ENCODE results near the gene P2RX3. TPM values are rescaled to one million over a fixed set of nuclear protein-coding genes. Genes with fewer than 3 reads are reported as not detected.
"Not testable (repeated sequence)": the region's sequence is repeated elsewhere in the genome, so short reads cannot be mapped to it uniquely, and the experiment has no call there.

P2RX3 gene
- total RNA-seq, 1 experiment from 2014 or later: 0.15 TPM

GRCh38 chr11:57336111-57336666, 2.0 kb upstream of the P2RX3 start:
- H2BK120ac ChIP-seq (ENCODE audit: low read depth, low read length, poor library complexity, severe bottlenecking): no peak overlapping the region
- no CpG with 5 or more reads among the region's 12 CpGs for WGBS (ENCODE audit: extremely low coverage, insufficient read length, low lambda C conversion rate)
- peak overlapping the region; percentile 24 for H2AFZ ChIP-seq (ENCODE audit: low read length)
- no peaks in the 10 kb centered on the region for H3K27me3 ChIP-seq (ENCODE audit: insufficient read depth, low read length)
- Mint-ChIP-seq H3K27ac (peak overlapping the region; percentile 96 to 98 (median 98)), H3K27me3 (ENCODE audit: low read depth) (peaks cover 21% of the 10 kb centered on the region), H3K9me3 (no peaks in the 10 kb centered on the region), H3K4me1 (peaks cover 44 to 50% of the 10 kb centered on the region in 2 experiments), H3K4me3 (peak overlapping the region; percentile 93 to 94), H3K36me3 (ENCODE audit: insufficient read depth in 1 of 3, low read depth in 3 of 3) (peaks cover 24 to 39% (median 37%) of the 10 kb centered on the region in 3 experiments)
- H3K4ac ChIP-seq (ENCODE audit: low read depth, low read length): no peak overlapping the region
- H3K9ac ChIP-seq (ENCODE audit: extremely low read depth, insufficient read length, low read length): peak overlapping the region; percentile 64
- H3K14ac ChIP-seq (ENCODE audit: insufficient read depth, low read length): peak overlapping the region; percentile 28
- no peak overlapping the region for H3K23ac ChIP-seq (ENCODE audit: insufficient read length, low read depth, low read length)
- no peak overlapping the region for H4K91ac ChIP-seq (ENCODE audit: insufficient read length, low read depth, low read length)
- TF ChIP-seq, protein P1, sequence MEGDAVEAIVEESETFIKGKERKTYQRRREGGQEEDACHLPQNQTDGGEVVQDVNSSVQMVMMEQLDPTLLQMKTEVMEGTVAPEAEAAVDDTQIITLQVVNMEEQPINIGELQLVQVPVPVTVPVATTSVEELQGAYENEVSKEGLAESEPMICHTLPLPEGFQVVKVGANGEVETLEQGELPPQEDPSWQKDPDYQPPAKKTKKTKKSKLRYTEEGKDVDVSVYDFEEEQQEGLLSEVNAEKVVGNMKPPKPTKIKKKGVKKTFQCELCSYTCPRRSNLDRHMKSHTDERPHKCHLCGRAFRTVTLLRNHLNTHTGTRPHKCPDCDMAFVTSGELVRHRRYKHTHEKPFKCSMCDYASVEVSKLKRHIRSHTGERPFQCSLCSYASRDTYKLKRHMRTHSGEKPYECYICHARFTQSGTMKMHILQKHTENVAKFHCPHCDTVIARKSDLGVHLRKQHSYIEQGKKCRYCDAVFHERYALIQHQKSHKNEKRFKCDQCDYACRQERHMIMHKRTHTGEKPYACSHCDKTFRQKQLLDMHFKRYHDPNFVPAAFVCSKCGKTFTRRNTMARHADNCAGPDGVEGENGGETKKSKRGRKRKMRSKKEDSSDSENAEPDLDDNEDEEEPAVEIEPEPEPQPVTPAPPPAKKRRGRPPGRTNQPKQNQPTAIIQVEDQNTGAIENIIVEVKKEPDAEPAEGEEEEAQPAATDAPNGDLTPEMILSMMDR (conservative IDR thresholded peaks at IDR 0.05): no peak
- H2BK5ac ChIP-seq (ENCODE audit: insufficient read length, low read length): no peak overlapping the region
- H3K4me1 ChIP-seq (ENCODE audit: insufficient read depth, low read length): peaks cover 5% of the 10 kb centered on the region; the same call in 1 of the 2 replicates
- H2BK15ac ChIP-seq (ENCODE audit: low read depth, low read length): no peak overlapping the region
- H3K79me1 ChIP-seq (ENCODE audit: insufficient read depth, low read depth, low read length, poor library complexity, severe bottlenecking): peaks cover 7% of the 10 kb centered on the region
- H3T11ph ChIP-seq (ENCODE audit: low read length): no peak overlapping the region
- H3K27ac ChIP-seq (ENCODE audit: insufficient read length, low read depth, low read length): no peak overlapping the region
- H3K56ac ChIP-seq (ENCODE audit: insufficient read length, low read depth, low read length): no peak overlapping the region
- H3K9me3 ChIP-seq (ENCODE audit: control insufficient read depth, low read depth, low read length): no peaks in the 10 kb centered on the region
- H3K4me2 ChIP-seq (ENCODE audit: insufficient read depth, insufficient read length, low read length): peak overlapping the region; percentile 59
- H2AK5ac ChIP-seq (ENCODE audit: insufficient read length, low read length): no peak overlapping the region
- no peak overlapping the region for H4K5ac ChIP-seq (ENCODE audit: insufficient read length, low read depth, low read length)
- H3K18ac ChIP-seq (ENCODE audit: insufficient read length, low read depth, low read length): no peak overlapping the region
- no peak overlapping the region for H2BK12ac ChIP-seq (ENCODE audit: insufficient read length, low read depth, low read length)
- peaks cover 6% of the 10 kb centered on the region for H3K23me2 ChIP-seq (ENCODE audit: insufficient read length, low read depth, low read length, poor library complexity, severe bottlenecking)
- H4K20me1 ChIP-seq (ENCODE audit: control insufficient read depth, insufficient read depth, insufficient read length): no peaks in the 10 kb centered on the region
- peaks cover 10% of the 10 kb centered on the region; the same call in 1 of the 2 replicates for H3K79me2 ChIP-seq (ENCODE audit: insufficient read depth, low read length)
- H4K8ac ChIP-seq (replicated peaks; ENCODE audit: insufficient read length, low read depth, low read length): peak overlapping the region; percentile 9
- no peak overlapping the region for H2BK20ac ChIP-seq (ENCODE audit: low read depth, low read length, poor library complexity, severe bottlenecking)
- DNase-seq: no peak

GRCh38 chr11:57336856-57337255, 1.3 kb upstream of the P2RX3 start:
- not testable (repeated sequence) for H3K56ac ChIP-seq (ENCODE audit: insufficient read length, low read depth, low read length); H2AFZ ChIP-seq (ENCODE audit: low read length); H3K14ac ChIP-seq (ENCODE audit: insufficient read depth, low read length); H4K5ac ChIP-seq (ENCODE audit: insufficient read length, low read depth, low read length); H3K23me2 ChIP-seq (ENCODE audit: insufficient read length, low read depth, low read length, poor library complexity, severe bottlenecking); H3K4me1 ChIP-seq (ENCODE audit: insufficient read depth, low read length); H3K27me3 ChIP-seq (ENCODE audit: insufficient read depth, low read length); H3T11ph ChIP-seq (ENCODE audit: low read length); H3K9ac ChIP-seq (ENCODE audit: extremely low read depth, insufficient read length, low read length); H2BK15ac ChIP-seq (ENCODE audit: low read depth, low read length); H2BK20ac ChIP-seq (ENCODE audit: low read depth, low read length, poor library complexity, severe bottlenecking); H3K27ac ChIP-seq (ENCODE audit: insufficient read length, low read depth, low read length); H3K4me2 ChIP-seq (ENCODE audit: insufficient read depth, insufficient read length, low read length); H4K20me1 ChIP-seq (ENCODE audit: control insufficient read depth, insufficient read depth, insufficient read length); H3K4ac ChIP-seq (ENCODE audit: low read depth, low read length); H4K8ac ChIP-seq (replicated peaks; ENCODE audit: insufficient read length, low read depth, low read length); H3K18ac ChIP-seq (ENCODE audit: insufficient read length, low read depth, low read length); H2AK5ac ChIP-seq (ENCODE audit: insufficient read length, low read length); H2BK12ac ChIP-seq (ENCODE audit: insufficient read length, low read depth, low read length); H2BK5ac ChIP-seq (ENCODE audit: insufficient read length, low read length); H4K91ac ChIP-seq (ENCODE audit: insufficient read length, low read depth, low read length); H3K9me3 Mint-ChIP-seq; H2BK120ac ChIP-seq (ENCODE audit: low read depth, low read length, poor library complexity, severe bottlenecking); H3K27ac Mint-ChIP-seq; DNase-seq; H3K9me3 ChIP-seq (ENCODE audit: control insufficient read depth, low read depth, low read length); H3K23ac ChIP-seq (ENCODE audit: insufficient read length, low read depth, low read length); H3K79me1 ChIP-seq (ENCODE audit: insufficient read depth, low read depth, low read length, poor library complexity, severe bottlenecking); H3K4me3 Mint-ChIP-seq
- H3K79me2 ChIP-seq (ENCODE audit: insufficient read depth, low read length): peaks cover 10% of the 10 kb centered on the region; the same call in 1 of the 2 replicates
- Mint-ChIP-seq H3K4me1 (peaks cover 44 to 50% of the 10 kb centered on the region in 2 experiments), H3K36me3 (ENCODE audit: insufficient read depth in 1 of 3, low read depth in 3 of 3) (peaks cover 17 to 33% (median 30%) of the 10 kb centered on the region in 3 experiments), H3K27me3 (ENCODE audit: low read depth) (peaks cover 23% of the 10 kb centered on the region)
- no CpG with 5 or more reads among the region's 6 CpGs for WGBS (ENCODE audit: extremely low coverage, insufficient read length, low lambda C conversion rate)

All from H9 (cell line).